ENCODE results near the gene PIP5K1B.

PIP5K1B gene

GRCh38 chr9:68998812-68999211, 293.8 kb downstream of the PIP5K1B start:
- Histone ChIP-seq H3K27me3 (ENCODE audit: control insufficient read depth, low read length) (peaks cover 3% of the 10 kb centered on the region), H4K20me1 (ENCODE audit: control insufficient read depth, insufficient read depth, low read depth, low read length) (no peaks in the 10 kb centered on the region), H3F3A (ENCODE audit: control insufficient read depth, insufficient read depth) (no peaks in the 10 kb centered on the region), H3K36me3 (ENCODE audit: control insufficient read depth, low read length) (no peaks in the 10 kb centered on the region), H3K4me3 (ENCODE audit: low read length) (no peak overlapping the region), H3K79me2 (ENCODE audit: control insufficient read depth, low read length) (no peaks in the 10 kb centered on the region), H3K4me1 (ENCODE audit: control insufficient read depth, low read length) (peaks cover 20% of the 10 kb centered on the region), H3K4me2 (ENCODE audit: low read length) (no peak overlapping the region), H3K27ac (ENCODE audit: low read depth, low read length) (no peak overlapping the region), H3K9me2 (replicated peaks; ENCODE audit: control insufficient read depth, low read length) (no peaks in the 10 kb centered on the region), H3K9me3 (ENCODE audit: control insufficient read depth, insufficient read depth, low read length) (no peaks in the 10 kb centered on the region)
- TF ChIP-seq EZH2phosphoT487 (IDR thresholded peaks at IDR 0.05; ENCODE audit: borderline replicate concordance, low read length) = no peak
- TF ChIP-seq, protein P1, sequence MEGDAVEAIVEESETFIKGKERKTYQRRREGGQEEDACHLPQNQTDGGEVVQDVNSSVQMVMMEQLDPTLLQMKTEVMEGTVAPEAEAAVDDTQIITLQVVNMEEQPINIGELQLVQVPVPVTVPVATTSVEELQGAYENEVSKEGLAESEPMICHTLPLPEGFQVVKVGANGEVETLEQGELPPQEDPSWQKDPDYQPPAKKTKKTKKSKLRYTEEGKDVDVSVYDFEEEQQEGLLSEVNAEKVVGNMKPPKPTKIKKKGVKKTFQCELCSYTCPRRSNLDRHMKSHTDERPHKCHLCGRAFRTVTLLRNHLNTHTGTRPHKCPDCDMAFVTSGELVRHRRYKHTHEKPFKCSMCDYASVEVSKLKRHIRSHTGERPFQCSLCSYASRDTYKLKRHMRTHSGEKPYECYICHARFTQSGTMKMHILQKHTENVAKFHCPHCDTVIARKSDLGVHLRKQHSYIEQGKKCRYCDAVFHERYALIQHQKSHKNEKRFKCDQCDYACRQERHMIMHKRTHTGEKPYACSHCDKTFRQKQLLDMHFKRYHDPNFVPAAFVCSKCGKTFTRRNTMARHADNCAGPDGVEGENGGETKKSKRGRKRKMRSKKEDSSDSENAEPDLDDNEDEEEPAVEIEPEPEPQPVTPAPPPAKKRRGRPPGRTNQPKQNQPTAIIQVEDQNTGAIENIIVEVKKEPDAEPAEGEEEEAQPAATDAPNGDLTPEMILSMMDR (IDR thresholded peaks at IDR 0.05; ENCODE audit: low read depth, low read length, poor library complexity, severe bottlenecking) = no peak

- peaks cover 20% of the 10 kb centered on the region for H3K4me1 ChIP-seq (ENCODE audit: control insufficient read depth, low read length)
- H3K79me2 ChIP-seq (ENCODE audit: control insufficient read depth, low read length) = no peaks in the 10 kb centered on the region
- no peaks in the 10 kb centered on the region for H3K9me2 ChIP-seq (replicated peaks; ENCODE audit: control insufficient read depth, low read length)
- no peaks in the 10 kb centered on the region for H4K20me1 ChIP-seq (ENCODE audit: control insufficient read depth, insufficient read depth, low read depth, low read length)
- H3K27me3 ChIP-seq (ENCODE audit: control insufficient read depth, low read length) = peaks cover 8% of the 10 kb centered on the region
- H3K9me3 ChIP-seq (ENCODE audit: control insufficient read depth, insufficient read depth, low read length) = no peaks in the 10 kb centered on the region
- no peaks in the 10 kb centered on the region for H3F3A ChIP-seq (ENCODE audit: control insufficient read depth, insufficient read depth)
- no peak overlapping the region for H3K27ac ChIP-seq (ENCODE audit: low read depth, low read length)
- H3K4me3 ChIP-seq (ENCODE audit: low read length) = no peak overlapping the region
- TF ChIP-seq, protein P1 (IDR thresholded peaks at IDR 0.05; ENCODE audit: low read depth, low read length, poor library complexity, severe bottlenecking) = peak; percentile 94
- no peak for TF ChIP-seq EZH2phosphoT487 (IDR thresholded peaks at IDR 0.05; ENCODE audit: borderline replicate concordance, low read length)
- no peaks in the 10 kb centered on the region for H3K36me3 ChIP-seq (ENCODE audit: control insufficient read depth, low read length)
- peak overlapping the region; percentile 3; the same call in 1 of the 2 replicates for H3K4me2 ChIP-seq (ENCODE audit: low read length)
Measured at GRCh38 chr9:68999393-69000105, 294.5 kb downstream of the PIP5K1B start.

GRCh38 chr9:69001921-69002320, 296.9 kb downstream of the PIP5K1B start:
- Histone ChIP-seq H3K27ac (ENCODE audit: low read depth, low read length) (no peak overlapping the region), H3K9me3 (ENCODE audit: control insufficient read depth, insufficient read depth, low read length) (no peaks in the 10 kb centered on the region), H3K4me1 (ENCODE audit: control insufficient read depth, low read length) (peaks cover 10% of the 10 kb centered on the region), H3K4me3 (ENCODE audit: low read length) (no peak overlapping the region), H3K9me2 (replicated peaks; ENCODE audit: control insufficient read depth, low read length) (no peaks in the 10 kb centered on the region), H3F3A (ENCODE audit: control insufficient read depth, insufficient read depth) (no peaks in the 10 kb centered on the region), H4K20me1 (ENCODE audit: control insufficient read depth, insufficient read depth, low read depth, low read length) (no peaks in the 10 kb centered on the region), H3K79me2 (ENCODE audit: control insufficient read depth, low read length) (no peaks in the 10 kb centered on the region), H3K27me3 (ENCODE audit: control insufficient read depth, low read length) (peaks cover 9% of the 10 kb centered on the region), H3K4me2 (ENCODE audit: low read length) (no peak overlapping the region), H3K36me3 (ENCODE audit: control insufficient read depth, low read length) (no peaks in the 10 kb centered on the region)
- TF ChIP-seq, protein P1 (IDR thresholded peaks at IDR 0.05; ENCODE audit: low read depth, low read length, poor library complexity, severe bottlenecking) = no peak
- no peak for TF ChIP-seq EZH2phosphoT487 (IDR thresholded peaks at IDR 0.05; ENCODE audit: borderline replicate concordance, low read length)
